ENCODE results near the gene DAZAP1. TPM values are rescaled to one million over a fixed set of nuclear protein-coding genes. Genes with fewer than 3 reads are reported as not detected.

The DAZAP1 gene
- total RNA-seq, 2 experiments from 2014 or later, result 128 to 133 TPM

GRCh38 chr19:1383312-1384084 is 23.9 kb upstream of the DAZAP1 start, which contains the start of gene NDUFS7:
NDUFS7 (plus strand) TSS chr19:1383907; CDS start chr19:1383927, 20 bp downstream.
- peaks cover 34% of the 10 kb centered on the region for H3K4me1 ChIP-seq (ENCODE audit: insufficient read depth, low read length)
- peak within 1 kb of the TSS; percentile 70 to 87 for H3K27ac ChIP-seq (ENCODE audit: low read depth in 1 of 2, low read length in 2 of 2)
- H3K27me3 ChIP-seq (ENCODE audit: control insufficient read depth in 1 of 2, insufficient read depth in 2 of 2, low read length in 2 of 2), result no peaks in the 10 kb centered on the region
- DNase-seq (peak; percentile 85 to 100 (median 94)), ATAC-seq (ENCODE audit: poor library complexity) (peak; percentile 90)
- peak within 1 kb of the TSS; percentile 92 for H3K4me3 ChIP-seq (ENCODE audit: low read length)
- peaks cover 14% of the 10 kb centered on the region for H3K36me3 ChIP-seq (ENCODE audit: insufficient read depth, low read length)
- CTCF ChIA-PET, result interaction anchor here (0.7 to 2.0 kb wide), 4 partner anchors 104 to 455 kb away, joined by 3 to 8 read pairs (median 3); no protein-coding TSS in a partner anchor
- H3K4me1 Mint-ChIP-seq (ENCODE audit: low read depth), result peaks cover 19% of the 10 kb centered on the region
- no peaks in the 10 kb centered on the region for H3K9me3 Mint-ChIP-seq
- POLR2A ChIA-PET, result interaction anchor here (0.5 to 1.2 kb wide), 14 partner anchors 15 to 472 kb away, joined by 3 to 17 read pairs (median 4); partner anchors contain the start of genes CIRBP and FAM174C
- peak within 1 kb of the TSS; percentile 98 for H3K27ac Mint-ChIP-seq
- H3K9me3 ChIP-seq (ENCODE audit: control insufficient read depth in 1 of 2, insufficient read depth in 1 of 2, low read length in 2 of 2), result no peaks in the 10 kb centered on the region
- intact Hi-C loops (cut with DNase I, micrococcal nuclease), result loop anchor here (1.0 kb wide), 4 partner anchors 23 to 96 kb away; partner anchors contain the start of genes C19orf25 (in 1 of the 2) and DAZAP1 (in 1 of the 2)
- H3K4me3 Mint-ChIP-seq, result peak within 1 kb of the TSS; percentile 97
- TF ChIP-seq, protein P1, sequence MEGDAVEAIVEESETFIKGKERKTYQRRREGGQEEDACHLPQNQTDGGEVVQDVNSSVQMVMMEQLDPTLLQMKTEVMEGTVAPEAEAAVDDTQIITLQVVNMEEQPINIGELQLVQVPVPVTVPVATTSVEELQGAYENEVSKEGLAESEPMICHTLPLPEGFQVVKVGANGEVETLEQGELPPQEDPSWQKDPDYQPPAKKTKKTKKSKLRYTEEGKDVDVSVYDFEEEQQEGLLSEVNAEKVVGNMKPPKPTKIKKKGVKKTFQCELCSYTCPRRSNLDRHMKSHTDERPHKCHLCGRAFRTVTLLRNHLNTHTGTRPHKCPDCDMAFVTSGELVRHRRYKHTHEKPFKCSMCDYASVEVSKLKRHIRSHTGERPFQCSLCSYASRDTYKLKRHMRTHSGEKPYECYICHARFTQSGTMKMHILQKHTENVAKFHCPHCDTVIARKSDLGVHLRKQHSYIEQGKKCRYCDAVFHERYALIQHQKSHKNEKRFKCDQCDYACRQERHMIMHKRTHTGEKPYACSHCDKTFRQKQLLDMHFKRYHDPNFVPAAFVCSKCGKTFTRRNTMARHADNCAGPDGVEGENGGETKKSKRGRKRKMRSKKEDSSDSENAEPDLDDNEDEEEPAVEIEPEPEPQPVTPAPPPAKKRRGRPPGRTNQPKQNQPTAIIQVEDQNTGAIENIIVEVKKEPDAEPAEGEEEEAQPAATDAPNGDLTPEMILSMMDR (IDR thresholded peaks at IDR 0.05), result no peak
- H3K27me3 Mint-ChIP-seq, result peaks cover 11% of the 10 kb centered on the region
- H3K36me3 Mint-ChIP-seq (ENCODE audit: low read depth), result peaks cover 26% of the 10 kb centered on the region

- ATAC-seq (ENCODE audit: poor library complexity) (no peak), DNase-seq (no peak)
- peak overlapping the region; percentile 97 for H3K4me3 Mint-ChIP-seq
- CTCF ChIA-PET, result interaction anchor here (1.0 kb wide), 1 partner anchor 140 kb away, joined by 3 read pairs; no protein-coding TSS in a partner anchor
- Histone ChIP-seq H3K4me3 (ENCODE audit: low read length) (peak overlapping the region; percentile 92), H3K27ac (ENCODE audit: low read depth in 1 of 2, low read length in 2 of 2) (peak overlapping the region; percentile 49 to 70), H3K9me3 (ENCODE audit: control insufficient read depth in 1 of 2, insufficient read depth in 1 of 2, low read length in 2 of 2) (no peaks in the 10 kb centered on the region), H3K4me1 (ENCODE audit: insufficient read depth, low read length) (peaks cover 34% of the 10 kb centered on the region), H3K36me3 (ENCODE audit: insufficient read depth, low read length) (peaks cover 19% of the 10 kb centered on the region), H3K27me3 (ENCODE audit: control insufficient read depth in 1 of 2, insufficient read depth in 2 of 2, low read length in 2 of 2) (no peaks in the 10 kb centered on the region)
- peaks cover 30% of the 10 kb centered on the region for H3K36me3 Mint-ChIP-seq (ENCODE audit: low read depth)
- peak overlapping the region; percentile 98 for H3K27ac Mint-ChIP-seq
- intact Hi-C loops (cut with DNase I, micrococcal nuclease), result no loop called here
- H3K4me1 Mint-ChIP-seq (ENCODE audit: low read depth), result peaks cover 19% of the 10 kb centered on the region
- peaks cover 11% of the 10 kb centered on the region for H3K27me3 Mint-ChIP-seq
- POLR2A ChIA-PET, result interaction anchor here (1.3 kb wide), 1 partner anchor 115 kb away, joined by 3 read pairs; no protein-coding TSS in a partner anchor
- TF ChIP-seq, protein P1 (IDR thresholded peaks at IDR 0.05), result no peak
- H3K9me3 Mint-ChIP-seq, result no peaks in the 10 kb centered on the region
Observed at GRCh38 chr19:1384085-1384462, 23.3 kb upstream of the DAZAP1 start.

- Mint-ChIP-seq H3K27me3 (peaks cover 11% of the 10 kb centered on the region), H3K4me3 (peak overlapping the region; percentile 97), H3K4me1 (ENCODE audit: low read depth) (peaks cover 19% of the 10 kb centered on the region), H3K9me3 (no peaks in the 10 kb centered on the region), H3K36me3 (ENCODE audit: low read depth) (peaks cover 35% of the 10 kb centered on the region), H3K27ac (peak overlapping the region; percentile 98)
- H3K27me3 ChIP-seq (ENCODE audit: control insufficient read depth in 1 of 2, insufficient read depth in 2 of 2, low read length in 2 of 2), result no peaks in the 10 kb centered on the region
- H3K27ac ChIP-seq (ENCODE audit: low read depth in 1 of 2, low read length in 2 of 2), result peak overlapping the region; percentile 49 to 70
- no peaks in the 10 kb centered on the region for H3K9me3 ChIP-seq (ENCODE audit: control insufficient read depth in 1 of 2, insufficient read depth in 1 of 2, low read length in 2 of 2)
- H3K4me1 ChIP-seq (ENCODE audit: insufficient read depth, low read length), result peaks cover 34% of the 10 kb centered on the region
- CTCF ChIA-PET, result interaction anchor here (1.0 kb wide), 1 partner anchor 140 kb away, joined by 3 read pairs; no protein-coding TSS in a partner anchor
- DNase-seq (peak in 1 of 14 experiments; percentile 35), ATAC-seq (ENCODE audit: poor library complexity) (no peak)
- H3K4me3 ChIP-seq (ENCODE audit: low read length), result peak overlapping the region; percentile 92
- intact Hi-C loops (cut with DNase I, micrococcal nuclease), result no loop called here
- peaks cover 25% of the 10 kb centered on the region for H3K36me3 ChIP-seq (ENCODE audit: insufficient read depth, low read length)
- TF ChIP-seq, protein P1 (IDR thresholded peaks at IDR 0.05), result no peak
- POLR2A ChIA-PET, result interaction anchor here (1.3 kb wide), 1 partner anchor 116 kb away, joined by 3 read pairs; no protein-coding TSS in a partner anchor
Observed at GRCh38 chr19:1384478-1385110, 22.8 kb upstream of the DAZAP1 start.

Measured in CD4-positive, alpha-beta T cell (primary cell).